HEK293 (cell line): ENCODE measurements around the gene KIF5A.
A peak's percentile ranks its signal among the peaks of the same experiment; 100 is the strongest.

ENCODE experiments used
- CTCF ChIA-PET: fragments of 350-600 bp; formaldehyde crosslinking; extraction: SDS; loops from one replicate; lab custom pipeline; 2021; ENCODE audit warnings: antibody characterized with exemption; lab: Yijun Ruan, JAX
- POLR2A ChIA-PET: fragments of 300-600 bp; formaldehyde crosslinking; extraction: SDS; loops from one replicate; lab custom pipeline; 2020; ENCODE audit warnings: antibody characterized with exemption, inconsistent platforms; lab: Yijun Ruan, JAX
- H3K27ac ChIP-seq: fragments of 200-500 bp; sonication (Bioruptor generic); 2 replicates; pipeline ENCODE4 v1.5.1; 2014; ENCODE audit warnings: low read depth, low read length, control low read depth, inconsistent platforms; ENCODE audit errors: extremely low read depth
- H3K36me3 ChIP-seq, 2 experiments: fragments of 200-500 bp in 1 of 2; sonication (Bioruptor generic) in 1 of 2; 1 replicate in 1 of 2; 2 replicates in 1 of 2; pipeline ENCODE4 v1.5.1; 2014 to 2017; ENCODE audit warnings: inconsistent platforms in 2 of 2, low read length in 2 of 2; ENCODE audit not compliant: control insufficient read depth in 2 of 2, insufficient read depth in 1 of 2
- H3K4me1 ChIP-seq: fragments of 200-500 bp; sonication (Bioruptor generic); 2 replicates; pipeline ENCODE4 v1.5.1; 2014; ENCODE audit warnings: mild to moderate bottlenecking, low read length, inconsistent platforms; ENCODE audit not compliant: control insufficient read depth, insufficient read depth
- H3K4me3 ChIP-seq: 2 replicates; pipeline ENCODE4 v1.5.1; 2011; ENCODE audit warnings: low read depth, mild to moderate bottlenecking, control low read depth, low read length, moderate library complexity
- H3K9me3 ChIP-seq: fragments of 200-500 bp; sonication (Bioruptor generic); 2 replicates; pipeline ENCODE4 v1.5.1; 2014; ENCODE audit warnings: low read depth, low read length, inconsistent platforms; ENCODE audit not compliant: control insufficient read depth, insufficient read depth
- GLIS2 ChIP-seq: fragments of 450-650 bp; formaldehyde crosslinking; IDR thresholded peaks from 2 replicates; pipeline ENCODE4 v1.5.1; 2016; ENCODE audit warnings: missing biosample characterization, missing genetic modification characterization
- KLF7 ChIP-seq: fragments of 450-650 bp; formaldehyde crosslinking; IDR thresholded peaks from 2 replicates; pipeline ENCODE4 v1.5.1; 2016; ENCODE audit warnings: missing biosample characterization, missing genetic modification characterization, borderline replicate concordance
- KLF9 ChIP-seq: fragments of 450-650 bp; formaldehyde crosslinking; IDR thresholded peaks from 2 replicates; pipeline ENCODE4 v1.5.1; 2016; ENCODE audit warnings: missing biosample characterization, missing genetic modification characterization, low read depth
- MEIS1 ChIP-seq: sonication (generic); formaldehyde crosslinking; IDR thresholded peaks from 2 replicates; pipeline ENCODE4 v1.8.1; 2022; ENCODE audit warnings: missing genetic modification reagents, mild to moderate bottlenecking, borderline replicate concordance
- SP2 ChIP-seq: fragments of 450-650 bp; formaldehyde crosslinking; IDR thresholded peaks from 2 replicates; pipeline ENCODE4 v1.5.1; 2016; ENCODE audit warnings: missing biosample characterization, missing genetic modification characterization
- SP3 ChIP-seq: fragments of 450-650 bp; formaldehyde crosslinking; IDR thresholded peaks from 2 replicates; pipeline ENCODE4 v1.5.1; 2016; ENCODE audit warnings: missing biosample characterization, missing genetic modification characterization
- SP7 ChIP-seq: fragments of 450-650 bp; formaldehyde crosslinking; IDR thresholded peaks from 2 replicates; pipeline ENCODE4 v1.5.1; 2016; ENCODE audit warnings: missing biosample characterization, missing genetic modification characterization
- TRIM28 ChIP-seq: IDR thresholded peaks from 2 replicates; pipeline ENCODE4 v1.6.1; 2011; ENCODE audit warnings: low read length, control low read depth, borderline replicate concordance
- WT1 ChIP-seq: fragments of 450-650 bp; formaldehyde crosslinking; IDR thresholded peaks from 2 replicates; pipeline ENCODE4 v1.5.1; 2016; ENCODE audit warnings: missing biosample characterization, missing genetic modification characterization
- ZBTB44 ChIP-seq: fragments of 450-650 bp; IDR thresholded peaks from 2 replicates; pipeline ENCODE4 v1.5.1; 2018; ENCODE audit warnings: missing biosample characterization, mild to moderate bottlenecking, missing genetic modification characterization
- ZFP69B ChIP-seq: fragments of 450-650 bp; formaldehyde crosslinking; IDR thresholded peaks from 2 replicates; pipeline ENCODE4 v1.5.1; 2016; ENCODE audit warnings: missing biosample characterization, missing genetic modification characterization
- ZNF114 ChIP-seq: fragments of 450-650 bp; formaldehyde crosslinking; IDR thresholded peaks from 2 replicates; pipeline ENCODE4 v1.5.0; 2017; ENCODE audit warnings: missing biosample characterization, missing genetic modification characterization
- ZNF202 ChIP-seq: fragments of 450-650 bp; formaldehyde crosslinking; IDR thresholded peaks from 2 replicates; pipeline ENCODE4 v1.5.1; 2016; ENCODE audit warnings: missing biosample characterization, missing genetic modification characterization, borderline replicate concordance
- ZNF354C ChIP-seq: fragments of 450-650 bp; formaldehyde crosslinking; IDR thresholded peaks from 2 replicates; pipeline ENCODE4 v1.5.1; 2016; ENCODE audit warnings: missing biosample characterization, missing genetic modification characterization, low read depth, borderline replicate concordance
- ZNF366 ChIP-seq: fragments of 450-650 bp; formaldehyde crosslinking; conservative IDR thresholded peaks from 2 replicates; pipeline ENCODE4 v1.5.1; 2016; ENCODE audit warnings: missing biosample characterization, missing genetic modification characterization
- ZNF398 ChIP-seq: fragments of 450-650 bp; formaldehyde crosslinking; IDR thresholded peaks from 2 replicates; pipeline ENCODE4 v1.5.1; 2017; ENCODE audit warnings: missing biosample characterization, missing genetic modification characterization
- ZNF426 ChIP-seq: fragments of 450-650 bp; formaldehyde crosslinking; IDR thresholded peaks from 2 replicates; pipeline ENCODE4 v1.5.1; 2017; ENCODE audit warnings: missing biosample characterization, missing genetic modification characterization, mild to moderate bottlenecking, inconsistent platforms, moderate library complexity
- ZNF449 ChIP-seq: fragments of 450-650 bp; formaldehyde crosslinking; IDR thresholded peaks from 2 replicates; pipeline ENCODE4 v1.5.1; 2017; ENCODE audit warnings: missing biosample characterization, mild to moderate bottlenecking, missing genetic modification characterization, moderate library complexity
- ZNF623 ChIP-seq: fragments of 450-650 bp; formaldehyde crosslinking; IDR thresholded peaks from 2 replicates; pipeline ENCODE4 v1.5.1; 2016; ENCODE audit warnings: missing biosample characterization, missing genetic modification characterization
- ZNF629 ChIP-seq: fragments of 450-650 bp; formaldehyde crosslinking; IDR thresholded peaks from 2 replicates; pipeline ENCODE4 v1.5.1; 2017; ENCODE audit warnings: missing biosample characterization, missing genetic modification characterization
- ZNF701 ChIP-seq: fragments of 450-650 bp; formaldehyde crosslinking; IDR thresholded peaks from 2 replicates; pipeline ENCODE4 v1.5.1; 2016; ENCODE audit warnings: missing biosample characterization, missing genetic modification characterization
- ZNF747 ChIP-seq: fragments of 450-650 bp; formaldehyde crosslinking; IDR thresholded peaks from 2 replicates; pipeline ENCODE4 v1.5.1; 2016; ENCODE audit warnings: missing biosample characterization, missing genetic modification characterization
- ZNF777 ChIP-seq: fragments of 450-650 bp; formaldehyde crosslinking; IDR thresholded peaks from 2 replicates; pipeline ENCODE4 v1.5.1; 2017; ENCODE audit warnings: missing biosample characterization, missing genetic modification characterization, borderline replicate concordance
- TF ChIP-seq, protein P1 (sequence below): fragments of 450-650 bp; formaldehyde crosslinking; IDR thresholded peaks from 2 replicates; pipeline ENCODE4 v1.5.0; 2017; ENCODE audit warnings: missing biosample characterization, missing genetic modification characterization, borderline replicate concordance

The KIF5A gene

GRCh38 chr12:57632073-57632957 is 82.5 kb downstream of the KIF5A start:
- Histone ChIP-seq H3K27ac (no peak overlapping the region; the same call in 1 of the 2 replicates), H3K9me3 (no peaks in the 10 kb centered on the region), H3K4me1 (no peaks in the 10 kb centered on the region), H3K4me3 (peak overlapping the region; percentile 47), H3K36me3 (peaks cover 0 to 13% of the 10 kb centered on the region in 2 experiments; a peak in 1 of 3 replicates)
- POLR2A ChIA-PET, result interaction anchor here (0.6 to 1.2 kb wide), 4 partner anchors 40 to 57 kb away, joined by 3 to 4 read pairs (median 4); no protein-coding TSS in a partner anchor
- CTCF ChIA-PET, result interaction anchor here (0.6 to 2.3 kb wide), 20 partner anchors 10 to 101 kb away, joined by 3 to 31 read pairs (median 6); partner anchors contain the start of gene OS9
- TF ChIP-seq KLF9 (tag by site-specific recombination) (no peak), ZNF398 (peak; percentile 20; the same call in 1 of the 2 replicates), ZNF366 (tag by site-specific recombination) (0 out of 2 replicates have a peak, but pooled peaks have one; percentile 11), ZNF777 (no peak), SP2 (tag by site-specific recombination) (peak; percentile 46), WT1 (tag by site-specific recombination) (0 out of 2 replicates have a peak, but pooled peaks have one; percentile 11), GLIS2 (peak; percentile 82; the same call in 1 of the 2 replicates), ZNF354C (tag by site-specific recombination) (no peak), SP3 (tag by site-specific recombination) (peak; percentile 62), KLF7 (tag by site-specific recombination) (no peak)

GRCh38 chr12:57632958-57633840 is 83.4 kb downstream of the KIF5A start, which contains the start of gene B4GALNT1:
B4GALNT1 (minus strand) TSS chr12:57633201; CDS start chr12:57632132, 1,069 bp downstream.
- no peaks in the 10 kb centered on the region for H3K9me3 ChIP-seq
- POLR2A ChIA-PET, result interaction anchor here (0.6 to 1.2 kb wide), 5 partner anchors 41 to 210 kb away, joined by 3 to 6 read pairs (median 4); no protein-coding TSS in a partner anchor
- TF ChIP-seq SP7 (tag by site-specific recombination) (peak; percentile 55; the same call in 1 of the 2 replicates), TRIM28 (no peak), ZNF114 (no peak), ZNF623 (tag by site-specific recombination) (no peak), ZNF747 (tag by site-specific recombination) (no peak), ZNF426 (no peak), MEIS1 (no peak), ZBTB44 (0 out of 2 replicates have a peak, but pooled peaks have one; percentile 10), ZNF701 (tag by site-specific recombination) (no peak), ZNF449 (no peak), ZNF629 (tag by site-specific recombination) (peak; percentile 10; the same call in 1 of the 2 replicates), ZFP69B (tag by site-specific recombination) (no peak), ZNF202 (no peak)
- TF ChIP-seq, protein P1, sequence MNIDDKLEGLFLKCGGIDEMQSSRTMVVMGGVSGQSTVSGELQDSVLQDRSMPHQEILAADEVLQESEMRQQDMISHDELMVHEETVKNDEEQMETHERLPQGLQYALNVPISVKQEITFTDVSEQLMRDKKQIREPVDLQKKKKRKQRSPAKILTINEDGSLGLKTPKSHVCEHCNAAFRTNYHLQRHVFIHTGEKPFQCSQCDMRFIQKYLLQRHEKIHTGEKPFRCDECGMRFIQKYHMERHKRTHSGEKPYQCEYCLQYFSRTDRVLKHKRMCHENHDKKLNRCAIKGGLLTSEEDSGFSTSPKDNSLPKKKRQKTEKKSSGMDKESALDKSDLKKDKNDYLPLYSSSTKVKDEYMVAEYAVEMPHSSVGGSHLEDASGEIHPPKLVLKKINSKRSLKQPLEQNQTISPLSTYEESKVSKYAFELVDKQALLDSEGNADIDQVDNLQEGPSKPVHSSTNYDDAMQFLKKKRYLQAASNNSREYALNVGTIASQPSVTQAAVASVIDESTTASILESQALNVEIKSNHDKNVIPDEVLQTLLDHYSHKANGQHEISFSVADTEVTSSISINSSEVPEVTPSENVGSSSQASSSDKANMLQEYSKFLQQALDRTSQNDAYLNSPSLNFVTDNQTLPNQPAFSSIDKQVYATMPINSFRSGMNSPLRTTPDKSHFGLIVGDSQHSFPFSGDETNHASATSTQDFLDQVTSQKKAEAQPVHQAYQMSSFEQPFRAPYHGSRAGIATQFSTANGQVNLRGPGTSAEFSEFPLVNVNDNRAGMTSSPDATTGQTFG (tag by site-specific recombination), result no peak

More at GRCh38 chr12:57632958-57633840, 83.4 kb downstream of the KIF5A start, which contains the start of gene B4GALNT1:
- CTCF ChIA-PET, result interaction anchor here (0.6 to 2.3 kb wide), 25 partner anchors 9 to 848 kb away, joined by 3 to 31 read pairs (median 4); partner anchors contain the start of gene OS9
- Histone ChIP-seq H3K4me1 (no peaks in the 10 kb centered on the region), H3K36me3 (peaks cover 0 to 7% of the 10 kb centered on the region in 2 experiments; a peak in 1 of 3 replicates), H3K27ac (no peak within 1 kb of the TSS; the same call in 1 of the 2 replicates), H3K4me3 (peak within 1 kb of the TSS; percentile 47)
